ENCODE results near the gene STK11IP.

STK11IP gene

DNA sequence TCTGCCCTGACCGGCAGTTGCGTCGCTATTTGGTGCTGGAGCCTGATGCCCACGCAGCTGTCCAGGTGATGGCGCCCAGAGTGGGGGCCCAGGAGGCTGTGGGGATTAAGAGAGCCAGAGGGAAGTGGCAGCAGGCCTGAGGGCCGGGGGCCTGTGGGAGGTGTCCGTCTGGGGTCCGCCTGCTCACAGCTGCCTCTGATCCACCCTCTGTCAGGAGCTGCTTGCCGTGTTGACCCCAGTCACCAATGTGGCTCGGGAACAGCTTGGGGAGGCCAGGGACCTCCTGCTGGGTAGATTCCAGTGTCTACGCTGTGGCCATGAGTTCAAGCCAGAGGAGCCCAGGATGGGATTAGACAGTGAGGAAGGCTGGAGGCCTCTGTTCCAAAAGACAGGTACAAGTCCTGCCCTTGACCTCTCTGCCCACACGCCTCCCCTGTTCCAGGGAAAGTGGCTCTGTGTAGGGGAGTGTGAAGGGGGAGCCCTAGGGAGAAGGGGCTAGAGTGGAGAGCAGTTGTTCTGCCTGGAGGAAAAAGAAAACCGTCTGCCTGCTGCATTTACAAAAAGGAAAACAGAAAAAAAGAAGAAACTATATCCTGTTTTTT lies 11.6 kb downstream of the STK11IP start:
- TF ChIP-seq, protein P1, sequence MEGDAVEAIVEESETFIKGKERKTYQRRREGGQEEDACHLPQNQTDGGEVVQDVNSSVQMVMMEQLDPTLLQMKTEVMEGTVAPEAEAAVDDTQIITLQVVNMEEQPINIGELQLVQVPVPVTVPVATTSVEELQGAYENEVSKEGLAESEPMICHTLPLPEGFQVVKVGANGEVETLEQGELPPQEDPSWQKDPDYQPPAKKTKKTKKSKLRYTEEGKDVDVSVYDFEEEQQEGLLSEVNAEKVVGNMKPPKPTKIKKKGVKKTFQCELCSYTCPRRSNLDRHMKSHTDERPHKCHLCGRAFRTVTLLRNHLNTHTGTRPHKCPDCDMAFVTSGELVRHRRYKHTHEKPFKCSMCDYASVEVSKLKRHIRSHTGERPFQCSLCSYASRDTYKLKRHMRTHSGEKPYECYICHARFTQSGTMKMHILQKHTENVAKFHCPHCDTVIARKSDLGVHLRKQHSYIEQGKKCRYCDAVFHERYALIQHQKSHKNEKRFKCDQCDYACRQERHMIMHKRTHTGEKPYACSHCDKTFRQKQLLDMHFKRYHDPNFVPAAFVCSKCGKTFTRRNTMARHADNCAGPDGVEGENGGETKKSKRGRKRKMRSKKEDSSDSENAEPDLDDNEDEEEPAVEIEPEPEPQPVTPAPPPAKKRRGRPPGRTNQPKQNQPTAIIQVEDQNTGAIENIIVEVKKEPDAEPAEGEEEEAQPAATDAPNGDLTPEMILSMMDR (IDR thresholded peaks at IDR 0.05; ENCODE audit: low read depth, low read length), result no peak
- TF ChIP-seq EZH2phosphoT487 (IDR thresholded peaks at IDR 0.05; ENCODE audit: low read depth), result no peak
- Histone ChIP-seq H3K4me2 (ENCODE audit: low read length) (no peak overlapping the region), H3K4me1 (ENCODE audit: low read length) (peaks cover 13% of the 10 kb centered on the region), H3K9me3 (ENCODE audit: insufficient read depth, low read length) (no peaks in the 10 kb centered on the region), H3K36me3 (replicated peaks; ENCODE audit: low read depth, low read length) (no peaks in the 10 kb centered on the region), H3K9ac (ENCODE audit: low read length) (no peak overlapping the region), H4K20me1 (ENCODE audit: insufficient read depth, low read length) (no peaks in the 10 kb centered on the region), H2AFZ (ENCODE audit: low read depth, low read length) (no peak overlapping the region), H3K79me2 (ENCODE audit: low read length) (no peaks in the 10 kb centered on the region), H3K27ac (ENCODE audit: low read length) (no peak overlapping the region), H3K27me3 (ENCODE audit: low read depth, low read length) (no peaks in the 10 kb centered on the region), H3K4me3 (ENCODE audit: low read length) (no peak overlapping the region)

DNA sequence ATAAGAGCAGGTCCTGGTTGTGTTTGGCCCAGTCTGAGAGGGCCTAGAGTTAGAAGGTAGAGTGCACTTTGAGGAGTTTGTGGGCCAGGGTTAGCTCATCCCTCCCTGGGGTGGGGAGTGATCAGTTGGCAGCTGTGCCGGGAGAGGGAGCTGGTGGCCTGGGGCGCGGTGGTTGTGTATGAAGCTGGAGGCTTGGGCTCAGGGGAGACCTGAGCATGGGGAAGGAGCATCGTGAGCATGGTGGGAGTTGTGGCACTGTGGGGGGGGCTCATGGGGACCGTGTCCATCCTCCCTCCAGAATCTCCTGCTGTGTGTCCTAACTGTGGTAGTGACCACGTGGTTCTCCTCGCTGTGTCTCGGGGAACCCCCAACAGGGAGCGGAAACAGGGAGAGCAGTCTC lies 13.6 kb downstream of the STK11IP start:
- Histone ChIP-seq H3K9ac (ENCODE audit: low read length) (no peak overlapping the region), H3K27me3 (ENCODE audit: low read depth, low read length) (no peaks in the 10 kb centered on the region), H3K4me1 (ENCODE audit: low read length) (peaks cover 10% of the 10 kb centered on the region), H3K36me3 (replicated peaks; ENCODE audit: low read depth, low read length) (no peaks in the 10 kb centered on the region), H3K79me2 (ENCODE audit: low read length) (no peaks in the 10 kb centered on the region), H3K9me3 (ENCODE audit: insufficient read depth, low read length) (no peaks in the 10 kb centered on the region), H3K27ac (ENCODE audit: low read length) (no peak overlapping the region), H2AFZ (ENCODE audit: low read depth, low read length) (no peak overlapping the region), H4K20me1 (ENCODE audit: insufficient read depth, low read length) (no peaks in the 10 kb centered on the region), H3K4me3 (ENCODE audit: low read length) (no peak overlapping the region), H3K4me2 (ENCODE audit: low read length) (no peak overlapping the region)
- TF ChIP-seq EZH2phosphoT487 (IDR thresholded peaks at IDR 0.05; ENCODE audit: low read depth), result no peak
- TF ChIP-seq, protein P1 (IDR thresholded peaks at IDR 0.05; ENCODE audit: low read depth, low read length), result no peak

DNA sequence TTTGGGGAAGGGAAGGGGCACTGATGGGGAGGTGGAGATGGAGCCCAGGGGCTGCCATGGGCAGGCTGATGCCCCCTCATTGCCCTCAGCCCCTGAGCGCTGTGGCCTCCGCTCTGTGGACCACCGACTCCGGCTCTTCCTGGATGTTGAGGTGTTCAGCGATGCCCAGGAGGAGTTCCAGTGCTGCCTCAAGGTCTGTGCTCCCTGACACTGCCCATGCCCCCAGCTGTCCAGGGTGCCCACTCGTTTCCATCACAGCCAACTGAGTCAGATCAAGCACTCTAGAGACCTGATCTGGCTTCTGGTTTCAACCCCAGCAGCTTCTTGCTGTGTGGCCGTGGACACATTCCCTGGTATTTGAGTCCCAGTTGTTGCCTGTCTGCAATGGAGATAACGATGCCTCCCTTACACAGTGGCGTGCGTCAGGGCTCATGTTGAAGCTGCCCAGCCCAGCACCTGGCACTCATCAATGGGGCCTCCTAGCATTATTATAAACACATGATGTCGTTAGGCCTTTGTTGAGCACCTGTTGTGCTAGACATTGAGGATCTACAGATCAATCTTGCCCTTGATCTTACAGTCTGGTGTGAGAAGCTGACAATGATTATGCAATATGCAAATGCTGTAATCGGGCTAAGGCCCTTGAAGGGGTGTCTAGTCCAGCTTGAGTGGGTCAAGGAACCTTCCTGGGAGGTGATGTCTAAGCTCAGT lies 14.4 kb downstream of the STK11IP start:
- Histone ChIP-seq H3K9me3 (ENCODE audit: insufficient read depth, low read length) (no peaks in the 10 kb centered on the region), H3K79me2 (ENCODE audit: low read length) (no peaks in the 10 kb centered on the region), H3K4me2 (ENCODE audit: low read length) (peak overlapping the region; percentile 46; the same call in 1 of the 2 replicates), H3K4me3 (ENCODE audit: low read length) (no peak overlapping the region), H3K27ac (ENCODE audit: low read length) (no peak overlapping the region), H4K20me1 (ENCODE audit: insufficient read depth, low read length) (no peaks in the 10 kb centered on the region), H3K4me1 (ENCODE audit: low read length) (peaks cover 10% of the 10 kb centered on the region), H3K9ac (ENCODE audit: low read length) (no peak overlapping the region), H3K36me3 (replicated peaks; ENCODE audit: low read depth, low read length) (no peaks in the 10 kb centered on the region), H3K27me3 (ENCODE audit: low read depth, low read length) (no peaks in the 10 kb centered on the region), H2AFZ (ENCODE audit: low read depth, low read length) (no peak overlapping the region)
- TF ChIP-seq, protein P1 (IDR thresholded peaks at IDR 0.05; ENCODE audit: low read depth, low read length), result no peak
- no peak for TF ChIP-seq EZH2phosphoT487 (IDR thresholded peaks at IDR 0.05; ENCODE audit: low read depth)

DNA sequence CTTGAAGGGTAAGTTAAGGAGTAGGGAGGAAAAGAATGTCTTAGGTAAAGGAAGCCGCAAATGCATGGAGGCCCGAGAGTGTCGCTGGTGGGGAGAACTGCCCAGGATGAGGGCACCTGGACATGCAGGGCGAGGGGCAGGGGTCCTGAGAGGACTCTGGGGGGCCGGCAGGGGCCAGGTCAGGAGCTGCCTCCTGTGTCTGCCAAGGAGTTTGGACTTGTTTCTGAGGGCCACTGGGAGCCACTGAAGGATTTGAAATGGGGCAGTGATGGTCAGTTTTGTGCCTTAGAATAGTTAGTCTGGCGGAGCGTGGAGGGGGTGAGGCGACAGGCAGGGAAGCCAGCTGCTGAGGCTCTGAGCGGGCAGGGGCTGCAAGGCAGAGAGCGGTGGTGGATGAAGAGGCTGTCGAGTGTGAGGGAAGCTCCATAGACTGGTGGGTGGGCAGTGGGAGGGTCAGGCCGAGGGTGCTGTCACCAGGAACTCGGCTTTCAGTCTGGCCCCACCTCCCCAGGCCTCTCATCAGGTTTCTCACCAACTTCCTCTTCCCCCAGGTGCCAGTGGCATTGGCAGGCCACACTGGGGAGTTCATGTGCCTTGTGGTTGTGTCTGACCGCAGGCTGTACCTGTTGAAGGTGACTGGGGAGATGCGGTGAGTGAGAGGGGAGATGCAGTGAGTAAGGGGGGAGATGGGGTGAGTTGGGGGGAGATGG lies 15.1 kb downstream of the STK11IP start:
- Histone ChIP-seq H3K4me2 (ENCODE audit: low read length) (peak overlapping the region; percentile 46), H3K4me3 (ENCODE audit: low read length) (0 out of 2 replicates have a peak overlapping the region, but pooled peaks have one; percentile 21), H3K79me2 (ENCODE audit: low read length) (no peaks in the 10 kb centered on the region), H3K9me3 (ENCODE audit: insufficient read depth, low read length) (no peaks in the 10 kb centered on the region), H3K27me3 (ENCODE audit: low read depth, low read length) (no peaks in the 10 kb centered on the region), H3K9ac (ENCODE audit: low read length) (no peak overlapping the region), H3K27ac (ENCODE audit: low read length) (no peak overlapping the region), H3K4me1 (ENCODE audit: low read length) (peaks cover 10% of the 10 kb centered on the region), H4K20me1 (ENCODE audit: insufficient read depth, low read length) (no peaks in the 10 kb centered on the region), H2AFZ (ENCODE audit: low read depth, low read length) (no peak overlapping the region), H3K36me3 (replicated peaks; ENCODE audit: low read depth, low read length) (no peaks in the 10 kb centered on the region)
- TF ChIP-seq, protein P1 (IDR thresholded peaks at IDR 0.05; ENCODE audit: low read depth, low read length), result no peak
- no peak for TF ChIP-seq EZH2phosphoT487 (IDR thresholded peaks at IDR 0.05; ENCODE audit: low read depth)
